OCI-LY7 (cell line): ENCODE data around the gene TACC3. TPM values are rescaled to one million over a fixed set of nuclear protein-coding genes. Genes with fewer than 3 reads are reported as not detected.

ENCODE experiments used
- BruUV-seq: library from RNA; stranded (reverse); fragments of 400-500 nt; replicated peaks from 2 replicates; lab custom pipeline; 2021; lab: Mats Ljungman, UMichigan
- CTCF ChIA-PET: fragments of 300-600 bp; sonication (Branson Sonifier 250); formaldehyde crosslinking; loops from one replicate; lab custom pipeline; 2022; ENCODE audit warnings: antibody characterized with exemption; ENCODE audit not compliant: unreplicated experiment; lab: Charles Lee
- POLR2A ChIA-PET: fragments of 300-600 bp; sonication (Branson Sonifier 250); formaldehyde crosslinking; loops from one replicate; lab custom pipeline; 2022; ENCODE audit warnings: antibody characterized with exemption; lab: Charles Lee
- DNase-seq: peaks from one replicate; pipeline ENCODE4 v3.0.0-alpha.2; 2015; ENCODE audit warnings: low spot score
- H2AFZ ChIP-seq: fragments of 200-600 bp; sonication (generic), shearing (Covaris generic); 2 replicates; pipeline ENCODE4 v1.6.1; 2014; ENCODE audit warnings: mild to moderate bottlenecking, antibody characterized with exemption, low read length, moderate library complexity
- H3K27ac ChIP-seq: fragments of 200-600 bp; sonication (generic); 2 replicates; pipeline ENCODE4 v1.5.1; 2014; ENCODE audit warnings: mixed run types, low read depth, mild to moderate bottlenecking, moderate library complexity, low read length, inconsistent platforms; ENCODE audit not compliant: poor library complexity, severe bottlenecking
- H3K36me3 ChIP-seq: fragments of 200-600 bp; sonication (generic); 2 replicates; pipeline ENCODE4 v1.6.1; 2014; ENCODE audit warnings: mild to moderate bottlenecking, antibody characterized with exemption, low read length, moderate library complexity, mixed read lengths; ENCODE audit not compliant: insufficient read depth
- H3K4me1 ChIP-seq: fragments of 200-600 bp; sonication (generic); 2 replicates; pipeline ENCODE4 v1.5.1; 2014; ENCODE audit warnings: mild to moderate bottlenecking, low read length; ENCODE audit not compliant: insufficient read depth, poor library complexity, severe bottlenecking
- H3K4me2 ChIP-seq: fragments of 200-600 bp; sonication (generic); 2 replicates; pipeline ENCODE4 v1.6.1; 2014; ENCODE audit warnings: mild to moderate bottlenecking, low read length
- H3K4me3 ChIP-seq: fragments of 200-600 bp; sonication (generic); 2 replicates; pipeline ENCODE4 v1.5.1; 2014; ENCODE audit warnings: mild to moderate bottlenecking, low read depth, low read length; ENCODE audit not compliant: poor library complexity, severe bottlenecking
- H3K79me2 ChIP-seq: fragments of 200-600 bp; sonication (generic); 2 replicates; pipeline ENCODE4 v1.6.1; 2016; ENCODE audit warnings: low read depth, mild to moderate bottlenecking, low read length, moderate library complexity, mixed read lengths; ENCODE audit not compliant: insufficient read depth
- H3K9me2 ChIP-seq: fragments of 200-600 bp; sonication (generic); 2 replicates; pipeline ENCODE4 v1.6.1; 2016; ENCODE audit warnings: mild to moderate bottlenecking, low read length, mixed read lengths; ENCODE audit not compliant: insufficient read depth
- H3K9me3 ChIP-seq: fragments of 200-600 bp; sonication (generic); 2 replicates; pipeline ENCODE4 v1.6.1; 2014; ENCODE audit warnings: mild to moderate bottlenecking, mixed run types, low read length, mixed read lengths
- H4K20me1 ChIP-seq: fragments of 200-600 bp; sonication (generic); 2 replicates; pipeline ENCODE4 v1.6.1; 2014; ENCODE audit warnings: mild to moderate bottlenecking, antibody characterized with exemption, low read length, moderate library complexity, mixed read lengths; ENCODE audit not compliant: insufficient read depth
- CTCF ChIP-seq: fragments of 200-600 bp; sonication (generic); conservative IDR thresholded peaks from 2 replicates; pipeline ENCODE4 v1.5.1; 2014; ENCODE audit warnings: mild to moderate bottlenecking, antibody characterized with exemption, low read length, moderate library complexity, mixed read lengths
- EZH2phosphoT487 ChIP-seq: fragments of 200-600 bp; sonication (generic); IDR thresholded peaks from 2 replicates; pipeline ENCODE4 v1.6.1; 2018; ENCODE audit warnings: low read depth, borderline replicate concordance, mild to moderate bottlenecking, mixed run types, antibody characterized with exemption, low read length, moderate library complexity, mixed read lengths
- intact Hi-C: fragments of 100-400 bp; cut with micrococcal nuclease; formaldehyde crosslinking; loops from one replicate; pipeline ENCODE4 v1.10.0; 2022; ENCODE audit not compliant: unreplicated experiment
- total RNA-seq, 2 experiments: library from RNA; depleted of rRNA in 1 of 2; stranded (reverse); fragments of >200 nt in 1 of 2; shearing (Covaris generic) in 1 of 2; gene quantifications; 2 replicates each; pipeline ENCODE4 v1.2.3, GENCODE V29; 2014 to 2022

Gene TACC3
- total RNA-seq, 2 experiments from 2014 or later = 100 to 257 TPM

- no peak for TF ChIP-seq CTCF
- TF ChIP-seq EZH2phosphoT487 = no peak
- Histone ChIP-seq H3K27ac (no peak overlapping the region), H3K9me3 (no peaks in the 10 kb centered on the region), H3K9me2 (no peaks in the 10 kb centered on the region), H3K4me2 (no peak overlapping the region), H3K4me1 (no peaks in the 10 kb centered on the region), H2AFZ (no peak overlapping the region), H3K36me3 (peaks cover 39% of the 10 kb centered on the region), H3K4me3 (no peak overlapping the region), H4K20me1 (no peaks in the 10 kb centered on the region), H3K79me2 (no peaks in the 10 kb centered on the region)
- ChIA-PET CTCF (no interaction called here), POLR2A (no interaction called here)
- BruUV-seq = no TSS peak
- DNase-seq = no peak
- intact Hi-C loops = loop anchor here (5.0 kb wide), 2 partner anchors 150 to 440 kb away; no protein-coding TSS in a partner anchor
Observed at GRCh38 chr4:1746919-1747602, 25.7 kb downstream of the TACC3 start.

GRCh38 chr4:1747603-1747967 lies 26.3 kb downstream of the TACC3 start:
- Histone ChIP-seq H3K4me2 (no peak overlapping the region), H2AFZ (no peak overlapping the region), H3K4me1 (no peaks in the 10 kb centered on the region), H3K27ac (no peak overlapping the region), H3K36me3 (peaks cover 34% of the 10 kb centered on the region), H3K4me3 (no peak overlapping the region), H3K9me3 (no peaks in the 10 kb centered on the region), H4K20me1 (no peaks in the 10 kb centered on the region), H3K9me2 (no peaks in the 10 kb centered on the region), H3K79me2 (no peaks in the 10 kb centered on the region)
- intact Hi-C loops = loop anchor here (5.0 kb wide), 2 partner anchors 150 to 440 kb away; no protein-coding TSS in a partner anchor
- TF ChIP-seq CTCF = no peak
- TF ChIP-seq EZH2phosphoT487 = no peak
- CTCF ChIA-PET = no interaction called here
- POLR2A ChIA-PET = no interaction called here
- no peak for DNase-seq
- no TSS peak for BruUV-seq

GRCh38 chr4:1748465-1748995 lies 27.2 kb downstream of the TACC3 start:
- no TSS peak for BruUV-seq
- H3K36me3 ChIP-seq = peaks cover 26% of the 10 kb centered on the region

More at GRCh38 chr4:1748465-1748995, 27.2 kb downstream of the TACC3 start:
- ChIA-PET CTCF (no interaction called here), POLR2A (no interaction called here)
- Histone ChIP-seq H3K9me3 (no peaks in the 10 kb centered on the region), H4K20me1 (no peaks in the 10 kb centered on the region), H3K9me2 (no peaks in the 10 kb centered on the region), H3K4me3 (no peak overlapping the region), H3K79me2 (no peaks in the 10 kb centered on the region), H2AFZ (no peak overlapping the region), H3K4me2 (no peak overlapping the region), H3K27ac (no peak overlapping the region), H3K4me1 (no peaks in the 10 kb centered on the region)
- DNase-seq = peak; percentile 83
- intact Hi-C loops = loop anchor here (1.0 to 5.0 kb wide), 3 partner anchors 62 to 439 kb away; no protein-coding TSS in a partner anchor
- TF ChIP-seq EZH2phosphoT487 = no peak
- TF ChIP-seq CTCF = peak; percentile 80
